ENCODE results near the gene BCDIN3D.

- no peak for TF ChIP-seq CTCF (IDR thresholded peaks at IDR 0.05; ENCODE audit: low read depth, low read length, poor library complexity, severe bottlenecking)
- TF ChIP-seq EZH2phosphoT487 (IDR thresholded peaks at IDR 0.05; ENCODE audit: borderline replicate concordance, low read length): no peak
Measured at GRCh38 chr12:49787672-49788071, 55.2 kb downstream of the BCDIN3D start.

All from DOHH2 (cell line).